Stomach (tissue), 9 donors: Measurements from ENCODE around the gene ZNF829. TPM values are rescaled to one million over a fixed set of nuclear protein-coding genes. Genes with fewer than 3 reads are reported as not detected.
A peak's percentile ranks its signal among the peaks of the same experiment; 100 is the strongest.

Source experiments
- DNase-seq, 2 donors: peaks; one replicate each; pipeline versions ENCODE4 v3.0.0 to v3.0.0-alpha.2; 2013 to 2019
- H3K27ac ChIP-seq, 5 donors: fragments of 200-600 bp in 4 of 5; sonication (generic) in 4 of 5; one replicate each; pipeline ENCODE4 v1.5.1; 2013 to 2019; ENCODE audit warnings: mild to moderate bottlenecking in 1 of 5, moderate library complexity in 1 of 5
- H3K27me3 ChIP-seq, 3 donors: fragments of 200-600 bp; sonication (generic); one replicate each; pipeline ENCODE4 v1.5.1; 2017 to 2019; ENCODE audit warnings: mixed run types in 1 of 3
- H3K36me3 ChIP-seq, 4 donors: fragments of 200-600 bp; sonication (generic); 1 replicate in 3 of 4; 2 replicates in 1 of 4; pipeline ENCODE4 v1.5.1; 2016 to 2019
- H3K4me1 ChIP-seq, 4 donors: fragments of 200-600 bp; sonication (generic); one replicate each; pipeline ENCODE4 v1.5.1; 2016 to 2019
- H3K4me3 ChIP-seq, 4 donors: fragments of 200-600 bp; sonication (generic) in 3 of 4; one replicate each; pipeline ENCODE4 v1.5.1; 2016 to 2019; ENCODE audit warnings: mild to moderate bottlenecking in 1 of 4
- H3K9me3 ChIP-seq, 4 donors: fragments of 200-600 bp; sonication (generic); one replicate each; pipeline ENCODE4 v1.5.1; 2016 to 2019
- EP300 ChIP-seq: sonication (generic); formaldehyde crosslinking; IDR thresholded peaks from one replicate; pipeline ENCODE4 v1.6.1; 2017; ENCODE audit warnings: antibody characterized with exemption
- POLR2A ChIP-seq, 4 donors: fragments of 450-650 bp; IDR thresholded peaks; one replicate each; pipeline ENCODE4 v1.6.1; 2016; ENCODE audit warnings: antibody characterized with exemption in 4 of 4, control low read depth in 2 of 4, mild to moderate bottlenecking in 1 of 4, moderate library complexity in 1 of 4
- POLR2AphosphoS5 ChIP-seq, 3 donors: sonication (generic); formaldehyde crosslinking; IDR thresholded peaks; one replicate each; pipeline ENCODE4 v1.6.1; 2016; ENCODE audit warnings: antibody characterized with exemption in 3 of 3
- WGBS, 5 donors: extraction: QIAGEN DNeasy Blood & Tissue Kit in 3 of 5; methylation state at CpG; one replicate each; pipeline versions ENCODE4 v1.1.5 to v1.1.7; 2013 to 2018; 5-methylcytosine and 5-hydroxymethylcytosine counted together
- intact Hi-C: fragments of 100-400 bp; cut with DNase I; formaldehyde crosslinking; loops from one replicate; pipeline ENCODE4 v1.15.1; 2023; ENCODE audit warnings: low total_unique reads
- polyA plus RNA-seq, 3 donors: library from polyadenylated mRNA; stranded (reverse); fragments of 200-250 nt; gene quantifications; one replicate each; pipeline ENCODE4 v1.2.3, GENCODE V29; 2013
- total RNA-seq, 5 donors: library from RNA; depleted of rRNA; stranded (reverse); fragments of >200 nt; gene quantifications; one replicate each; pipeline versions ENCODE4 v1.1.0 to v1.2.3, GENCODE V29; 2014 to 2016
- TF ChIP-seq, protein P1 (sequence below), 7 experiments: fragments of 450-650 bp in 4 of 7; fragments of 200-600 bp in 3 of 7; sonication (generic) in 3 of 7; IDR thresholded peaks; one replicate each; pipeline ENCODE4 v1.5.1; 2016 to 2019; ENCODE audit warnings: antibody characterized with exemption in 7 of 7, control low read depth in 2 of 7, mild to moderate bottlenecking in 1 of 7
- donor health status: healthy with polysubstance abuse.
- donor health status: Bipolar disorder and iron deficiency.
- donor health status: healthy.

ZNF829 gene
- total and polyA plus RNA-seq, 8 donors: 0.45 to 7.7 (median 1.1) TPM; not detected in 1

DNA sequence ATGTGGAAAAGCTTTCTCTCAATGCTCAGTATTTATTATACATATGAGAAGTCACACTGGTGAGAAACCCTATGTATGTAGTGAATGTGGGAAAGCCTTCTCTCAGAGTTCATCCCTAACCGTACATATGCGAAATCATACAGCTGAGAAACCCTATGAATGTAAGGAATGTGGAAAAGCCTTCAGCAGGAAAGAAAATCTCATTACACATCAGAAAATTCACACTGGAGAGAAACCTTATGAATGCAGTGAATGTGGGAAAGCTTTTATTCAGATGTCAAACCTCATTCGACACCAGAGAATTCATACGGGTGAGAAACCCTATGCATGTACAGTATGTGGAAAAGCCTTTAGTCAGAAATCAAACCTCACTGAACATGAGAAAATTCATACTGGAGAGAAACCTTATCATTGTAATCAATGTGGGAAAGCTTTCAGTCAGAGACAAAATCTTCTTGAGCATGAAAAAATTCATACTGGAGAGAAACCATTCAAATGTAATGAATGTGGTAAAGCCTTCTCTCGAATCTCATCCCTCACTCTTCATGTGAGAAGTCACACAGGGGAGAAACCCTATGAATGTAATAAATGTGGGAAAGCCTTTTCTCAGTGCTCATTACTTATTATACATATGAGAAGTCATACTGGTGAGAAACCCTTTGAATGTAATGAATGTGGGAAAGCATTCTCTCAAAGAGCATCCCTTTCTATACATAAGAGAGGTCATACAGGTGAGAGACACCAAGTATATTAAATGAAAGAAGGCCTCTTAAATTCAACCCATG is 34.4 kb upstream of the ZNF829 start:
- TF ChIP-seq EP300 (no peak), POLR2A (IDR thresholded peaks at IDR 0.05) (no peak), POLR2AphosphoS5 (IDR thresholded peaks at IDR 0.05) (no peak)
- TF ChIP-seq, protein P1, sequence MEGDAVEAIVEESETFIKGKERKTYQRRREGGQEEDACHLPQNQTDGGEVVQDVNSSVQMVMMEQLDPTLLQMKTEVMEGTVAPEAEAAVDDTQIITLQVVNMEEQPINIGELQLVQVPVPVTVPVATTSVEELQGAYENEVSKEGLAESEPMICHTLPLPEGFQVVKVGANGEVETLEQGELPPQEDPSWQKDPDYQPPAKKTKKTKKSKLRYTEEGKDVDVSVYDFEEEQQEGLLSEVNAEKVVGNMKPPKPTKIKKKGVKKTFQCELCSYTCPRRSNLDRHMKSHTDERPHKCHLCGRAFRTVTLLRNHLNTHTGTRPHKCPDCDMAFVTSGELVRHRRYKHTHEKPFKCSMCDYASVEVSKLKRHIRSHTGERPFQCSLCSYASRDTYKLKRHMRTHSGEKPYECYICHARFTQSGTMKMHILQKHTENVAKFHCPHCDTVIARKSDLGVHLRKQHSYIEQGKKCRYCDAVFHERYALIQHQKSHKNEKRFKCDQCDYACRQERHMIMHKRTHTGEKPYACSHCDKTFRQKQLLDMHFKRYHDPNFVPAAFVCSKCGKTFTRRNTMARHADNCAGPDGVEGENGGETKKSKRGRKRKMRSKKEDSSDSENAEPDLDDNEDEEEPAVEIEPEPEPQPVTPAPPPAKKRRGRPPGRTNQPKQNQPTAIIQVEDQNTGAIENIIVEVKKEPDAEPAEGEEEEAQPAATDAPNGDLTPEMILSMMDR (IDR thresholded peaks at IDR 0.05): no peak
- Histone ChIP-seq H3K27ac (no peak overlapping the region), H3K9me3 (peaks cover 42 to 100% (median 92%) of the 10 kb centered on the region in 4 donors), H3K36me3 (peaks cover 33 to 91% (median 58%) of the 10 kb centered on the region in 4 donors), H3K4me1 (no peaks in the 10 kb centered on the region), H3K4me3 (no peak overlapping the region), H3K27me3 (no peaks in the 10 kb centered on the region)
- DNase-seq: no peak
- 94 to 100% (median 97%) methylated on average over 5 of the region's 5 CpGs for WGBS, 5 donors
- intact Hi-C loops: no loop called here

DNA sequence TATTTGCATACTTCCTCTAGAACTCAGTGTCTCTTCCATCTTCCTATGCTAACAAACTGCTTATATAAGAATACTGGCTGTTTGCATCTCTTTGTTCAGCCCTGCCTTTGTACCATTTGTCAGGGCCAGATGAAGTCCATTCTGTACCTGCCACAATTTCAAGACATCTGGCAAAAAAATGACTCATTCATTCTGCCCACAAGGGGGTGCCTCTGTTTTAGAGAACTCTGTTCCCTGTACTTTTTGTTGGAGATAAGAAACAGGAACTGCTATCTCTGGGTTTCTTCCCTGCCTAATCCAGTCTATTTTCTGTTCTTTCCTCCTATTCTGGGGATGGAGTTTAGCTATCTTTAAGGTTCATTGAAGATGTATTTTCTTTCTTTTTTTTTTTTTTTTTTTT is 23.1 kb upstream of the ZNF829 start:
- TF ChIP-seq POLR2A (IDR thresholded peaks at IDR 0.05): no peak
- no peak for TF ChIP-seq EP300
- TF ChIP-seq POLR2AphosphoS5 (IDR thresholded peaks at IDR 0.05): no peak
- TF ChIP-seq, protein P1 (IDR thresholded peaks at IDR 0.05): no peak
- Histone ChIP-seq H3K27me3 (no peaks in the 10 kb centered on the region), H3K9me3 (peaks cover 3 to 94% (median 54%) of the 10 kb centered on the region in 4 donors), H3K27ac (no peak overlapping the region), H3K4me3 (no peak overlapping the region), H3K36me3 (peaks cover 31 to 99% (median 84%) of the 10 kb centered on the region in 4 donors), H3K4me1 (no peaks in the 10 kb centered on the region)
- DNase-seq: peak in 1 of 2 donors; percentile 4
- intact Hi-C loops: no loop called here

DNA sequence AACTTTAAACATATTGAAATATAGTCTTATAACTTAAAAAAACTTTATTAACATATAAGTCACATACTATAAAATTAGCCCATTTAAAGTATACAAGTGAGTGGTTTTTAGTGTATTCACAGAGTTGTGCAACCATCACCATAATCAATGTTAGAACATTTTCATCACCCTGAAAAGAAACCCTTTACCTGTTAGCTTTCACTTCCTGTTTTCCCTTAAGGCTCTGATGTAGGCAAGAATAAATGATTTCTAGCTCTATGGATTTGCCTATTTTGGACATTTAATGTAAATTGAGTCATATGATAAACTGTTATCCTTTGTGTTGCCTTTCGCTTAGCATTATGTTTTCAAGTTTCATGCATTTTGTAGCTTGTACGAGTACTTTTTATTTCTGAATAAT is 15.6 kb upstream of the ZNF829 start:
- H3K4me1 ChIP-seq: no peaks in the 10 kb centered on the region
- no peak for DNase-seq
- no peak overlapping the region for H3K27ac ChIP-seq
- 93 to 100% (median 98%) methylated on average over 2 of the region's 2 CpGs for WGBS, 5 donors
- no peak overlapping the region for H3K4me3 ChIP-seq
- TF ChIP-seq POLR2A (IDR thresholded peaks at IDR 0.05) (no peak), EP300 (no peak), POLR2AphosphoS5 (IDR thresholded peaks at IDR 0.05) (no peak)
- TF ChIP-seq, protein P1 (IDR thresholded peaks at IDR 0.05): no peak
- peaks cover 1 to 84% (median 48%) of the 10 kb centered on the region in 4 donors for H3K9me3 ChIP-seq
- peaks cover 12 to 91% (median 61%) of the 10 kb centered on the region in 4 donors for H3K36me3 ChIP-seq
- intact Hi-C loops: no loop called here
- H3K27me3 ChIP-seq: no peaks in the 10 kb centered on the region

DNA sequence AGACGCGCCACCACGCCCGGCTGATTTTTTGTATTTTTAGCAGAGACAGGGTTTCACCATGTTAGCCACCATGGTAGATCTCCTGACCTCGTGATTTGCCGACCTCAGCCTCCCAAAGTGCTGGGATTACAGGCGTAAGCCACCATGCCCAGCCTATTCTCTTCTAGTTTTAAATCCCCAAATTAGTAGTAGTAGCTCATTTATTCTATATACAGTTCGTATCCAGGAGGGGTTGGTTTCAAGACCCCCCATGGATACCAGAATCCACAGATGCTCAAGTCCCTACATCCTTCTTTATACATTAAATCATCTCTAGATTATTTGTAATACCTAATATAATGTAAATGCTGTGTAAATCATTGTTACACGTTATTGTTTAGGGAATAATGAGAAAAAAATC is 2.0 kb upstream of the ZNF829 start:
- peaks cover 7 to 24% (median 19%) of the 10 kb centered on the region in 4 donors for H3K4me1 ChIP-seq
- TF ChIP-seq, protein P1 (IDR thresholded peaks at IDR 0.05): no peak
- TF ChIP-seq EP300 (no peak), POLR2A (IDR thresholded peaks at IDR 0.05) (no peak), POLR2AphosphoS5 (IDR thresholded peaks at IDR 0.05) (no peak)
- no peak for DNase-seq
- no peaks in the 10 kb centered on the region for H3K27me3 ChIP-seq
- no peak overlapping the region for H3K27ac ChIP-seq
- peaks cover 0 to 48% (median 23%) of the 10 kb centered on the region in 4 donors for H3K9me3 ChIP-seq
- H3K4me3 ChIP-seq: no peak overlapping the region
- intact Hi-C loops: no loop called here
- 93 to 97% (median 96%) methylated on average over 9 of the region's 9 CpGs for WGBS, 5 donors
- peaks cover 21 to 56% (median 53%) of the 10 kb centered on the region in 4 donors for H3K36me3 ChIP-seq
